HepG2 (cell line): ENCODE results near the gene GRB7. TPM values are rescaled to one million over a fixed set of nuclear protein-coding genes. Genes with fewer than 3 reads are reported as not detected.
A peak's percentile ranks its signal among the peaks of the same experiment; 100 is the strongest.

Experiments
- ATAC-seq: fragments of 200-7000 bp; cut with Tn5 transposase; 3 replicates; pipeline ENCODE4 v1.9.1; 2020; ENCODE audit warnings: mild to moderate bottlenecking, moderate library complexity
- BruUV-seq: library from RNA; stranded (reverse); fragments of 400-500 nt; replicated peaks from 2 replicates; lab custom pipeline; 2021; lab: Mats Ljungman, UMichigan
- CTCF ChIA-PET: fragments of 300-600 bp; formaldehyde crosslinking; extraction: SDS; loops from one replicate; lab custom pipeline; 2021; ENCODE audit warnings: low total read pairs, inconsistent platforms, low intra/inter-chr PET ratio; lab: Yijun Ruan, JAX
- POLR2A ChIA-PET: fragments of 350-600 bp; sonication (Branson Sonifier 250); formaldehyde crosslinking; loops from one replicate; lab custom pipeline; 2020; ENCODE audit warnings: antibody characterized with exemption, inconsistent platforms; lab: Yijun Ruan, JAX
- DNase-seq: peaks from one replicate; pipeline ENCODE4 v3.0.0-alpha.2; 2015; ENCODE audit warnings: low spot score
- FAIRE-seq: peaks from 3 replicates; lab custom pipeline; 2011; peaks lifted over from hg19 to GRCh38; lab: Jason Lieb, UNC
- H2AFZ ChIP-seq: one replicate; pipeline ENCODE4 v1.6.1; 2011; ENCODE audit warnings: low read length, inconsistent platforms
- H3K27ac ChIP-seq: fragments of 300-600 bp; 3 replicates; pipeline ENCODE4 v1.8.0; 2011; ENCODE audit warnings: mixed run types, mild to moderate bottlenecking, mixed read lengths, low read length, inconsistent platforms; ENCODE audit not compliant: insufficient read depth; ENCODE audit errors: extremely low read length
- H3K27me3 ChIP-seq, 2 experiments: fragments of 200-600 bp in 1 of 2; 2 replicates in 1 of 2; 3 replicates in 1 of 2; pipeline versions ENCODE4 v1.6.0 to v1.8.0; 2011; ENCODE audit warnings: low read length in 2 of 2, mild to moderate bottlenecking in 2 of 2, moderate library complexity in 2 of 2, inconsistent platforms in 1 of 2; ENCODE audit not compliant: insufficient read depth in 2 of 2, control insufficient read depth in 1 of 2
- H3K36me3 ChIP-seq, 2 experiments: fragments of 200-600 bp in 1 of 2; replicated peaks in 1 of 2; 2 replicates in 1 of 2; 3 replicates in 1 of 2; pipeline versions ENCODE4 v1.5.1 to v1.8.0; 2011; ENCODE audit warnings: low read length in 2 of 2, inconsistent platforms in 1 of 2; ENCODE audit not compliant: insufficient read depth in 2 of 2, control insufficient read depth in 1 of 2
- H3K4me1 ChIP-seq: 2 replicates; pipeline ENCODE4 v1.5.1; 2012; ENCODE audit warnings: low read length, inconsistent platforms; ENCODE audit not compliant: insufficient read depth
- H3K4me2 ChIP-seq: 2 replicates; pipeline ENCODE4 v1.6.0; 2011; ENCODE audit warnings: low read depth, low read length, inconsistent platforms
- H3K4me3 ChIP-seq, 3 experiments: fragments of 200-600 bp in 1 of 3; sonication (generic), shearing (Covaris generic) in 1 of 3; replicated peaks in 1 of 3; 2 replicates each; pipeline ENCODE4 v1.5.1; 2011 to 2016; ENCODE audit warnings: low read length in 3 of 3, inconsistent platforms in 2 of 3, low read depth in 2 of 3, mild to moderate bottlenecking in 2 of 3, control low read depth in 1 of 3, mixed read lengths in 1 of 3; ENCODE audit not compliant: insufficient read depth in 1 of 3
- H3K79me2 ChIP-seq: one replicate; pipeline ENCODE4 v1.6.1; 2011; ENCODE audit warnings: low read length, inconsistent platforms; ENCODE audit not compliant: insufficient read depth
- H3K9ac ChIP-seq: 2 replicates; pipeline ENCODE4 v1.6.0; 2011; ENCODE audit warnings: mild to moderate bottlenecking, low read depth, low read length, inconsistent platforms; ENCODE audit not compliant: insufficient read depth
- H3K9me3 ChIP-seq: 2 replicates; pipeline ENCODE4 v1.5.1; 2012; ENCODE audit warnings: mild to moderate bottlenecking, low read length
- H4K20me1 ChIP-seq: 2 replicates; pipeline ENCODE4 v1.6.0; 2011; ENCODE audit warnings: inconsistent platforms, mild to moderate bottlenecking, low read length, moderate library complexity; ENCODE audit not compliant: insufficient read depth
- AGO2 ChIP-seq: fragments of 200-400 bp; formaldehyde crosslinking; optimal IDR thresholded peaks from 2 replicates; pipeline ENCODE3; 2017; ENCODE audit warnings: mild to moderate bottlenecking, low read depth, low read length, moderate library complexity
- ARNTL ChIP-seq: sonication (generic); formaldehyde crosslinking; IDR thresholded peaks from 2 replicates; pipeline ENCODE4 v1.4.0; 2020; ENCODE audit warnings: mild to moderate bottlenecking, missing genetic modification reagents
- HDAC6 ChIP-seq: fragments of 200-600 bp; sonication (generic); IDR thresholded peaks from 2 replicates; pipeline ENCODE4 v1.7.0; 2017; ENCODE audit warnings: mild to moderate bottlenecking, antibody characterized with exemption, low read length, low read depth
- POLR2A ChIP-seq, 2 experiments: IDR thresholded peaks; 2 replicates each; pipeline ENCODE4 v1.6.1; 2011; ENCODE audit warnings: low read depth in 2 of 2, low read length in 2 of 2, mild to moderate bottlenecking in 1 of 2, moderate library complexity in 1 of 2; ENCODE audit not compliant: insufficient read depth in 1 of 2
- TCF7 ChIP-seq: sonication (generic); IDR thresholded peaks from 2 replicates; pipeline ENCODE4 v1.6.1; 2016; ENCODE audit warnings: antibody characterized with exemption, low read depth
- ZFP91 ChIP-seq: sonication (generic); formaldehyde crosslinking; IDR thresholded peaks from 2 replicates; pipeline ENCODE4 v1.9.0; 2022; ENCODE audit warnings: missing genetic modification reagents, mild to moderate bottlenecking, borderline replicate concordance
- WGBS: methylation state at CpG from one replicate; pipeline ENCODE4 v1.1.6; 2017; ENCODE audit warnings: low lambda C conversion rate; 5-methylcytosine and 5-hydroxymethylcytosine counted together
- in situ Hi-C: cut with HindIII; loops from 2 replicates; pipeline ENCODE4 v1.10.0; 2017; ENCODE audit warnings: low pct_unique_long_range_greater_than_20kb; ENCODE audit not compliant: extremely low pct_ligation_motif_present
- intact Hi-C: fragments of 100-400 bp; cut with micrococcal nuclease; formaldehyde crosslinking; loops from one replicate; pipeline ENCODE4 v1.10.0; 2022; ENCODE audit not compliant: unreplicated experiment
- polyA plus RNA-seq, 8 experiments: library from polyadenylated mRNA; depleted of rRNA in 3 of 8; stranded (reverse) in 7 of 8; unstranded in 1 of 8; fragments of >200 nt; fragmentation: Illumina TruSeq in 4 of 8; extraction: Trizol in 4 of 8; gene quantifications; 2 replicates each; pipeline versions ENCODE4 v1.2.1 to v1.2.3, GENCODE V29; 2011 to 2016; ENCODE audit warnings: low read depth in 4 of 8, missing spikeins in 1 of 8, mixed read lengths in 1 of 8; ENCODE audit not compliant: insufficient read depth in 1 of 8
- total RNA-seq, 5 experiments: library from RNA; depleted of rRNA; stranded (reverse); fragments of >200 nt; fragmentation: Illumina TruSeq; extraction: Trizol; gene quantifications; 2 replicates each; pipeline ENCODE4 v1.2.3, GENCODE V29; 2016; ENCODE audit warnings: low read depth in 1 of 5

The GRB7 gene
- total and polyA plus RNA-seq, 2 of the 13 experiments (the other 11 are each of a cell fraction or from before 2014, with no cell fraction given) = 60.2 to 77.7 TPM

GRCh38 chr17:39727556-39727955, 10.2 kb upstream of the GRB7 start:
- FAIRE-seq (no peak), ATAC-seq (no peak), DNase-seq (no peak)
- 0 out of 4 replicates have a peak, but pooled peaks of 1 of the 2 experiments have one; percentile 3 for TF ChIP-seq POLR2A (IDR thresholded peaks at IDR 0.05; ENCODE audit: insufficient read depth in 1 of 2, low read depth in 2 of 2, low read length in 2 of 2)
- peak; percentile 35; the same call in 1 of the 2 replicates for TF ChIP-seq ZFP91 (CRISPR knock-in tag)
- TF ChIP-seq ARNTL (CRISPR knock-in tag) = no peak
- no peak for TF ChIP-seq TCF7
- no peak for TF ChIP-seq HDAC6
- peak; percentile 90 for TF ChIP-seq AGO2
- Histone ChIP-seq H3K4me3 (no peak overlapping the region), H3K27me3 (no peaks in the 10 kb centered on the region), H3K4me1 (peaks cover 19% of the 10 kb centered on the region), H4K20me1 (no peaks in the 10 kb centered on the region), H3K36me3 (peaks cover 19 to 56% of the 10 kb centered on the region in 2 experiments; a peak in 4 of 5 replicates), H3K4me2 (no peak overlapping the region), H3K9ac (no peak overlapping the region), H3K79me2 (peaks cover 4% of the 10 kb centered on the region), H3K27ac (no peak overlapping the region), H2AFZ (no peak overlapping the region), H3K9me3 (no peaks in the 10 kb centered on the region)
- ChIA-PET POLR2A (interaction anchor here (3.3 kb wide), 1 partner anchor 26 kb away, joined by 69 read pairs; the partner anchor contains the start of gene ERBB2), CTCF (no interaction called here)
- in situ Hi-C loops (no loop called here), intact Hi-C loops (no loop called here)
- BruUV-seq = no TSS peak
- WGBS = 93% methylated on average over 10 of the region's 10 CpGs
